LoVo (cell line): ENCODE results near the gene RIBC2.
"Not testable (repeated sequence)": the region's sequence is repeated elsewhere in the genome, so short reads cannot be mapped to it uniquely, and the experiment has no call there.

Experiments used
- DNase-seq: peaks from one replicate; pipeline ENCODE4 v3.0.0-alpha.2; 2016; ENCODE audit warnings: low spot score

Gene RIBC2

DNA sequence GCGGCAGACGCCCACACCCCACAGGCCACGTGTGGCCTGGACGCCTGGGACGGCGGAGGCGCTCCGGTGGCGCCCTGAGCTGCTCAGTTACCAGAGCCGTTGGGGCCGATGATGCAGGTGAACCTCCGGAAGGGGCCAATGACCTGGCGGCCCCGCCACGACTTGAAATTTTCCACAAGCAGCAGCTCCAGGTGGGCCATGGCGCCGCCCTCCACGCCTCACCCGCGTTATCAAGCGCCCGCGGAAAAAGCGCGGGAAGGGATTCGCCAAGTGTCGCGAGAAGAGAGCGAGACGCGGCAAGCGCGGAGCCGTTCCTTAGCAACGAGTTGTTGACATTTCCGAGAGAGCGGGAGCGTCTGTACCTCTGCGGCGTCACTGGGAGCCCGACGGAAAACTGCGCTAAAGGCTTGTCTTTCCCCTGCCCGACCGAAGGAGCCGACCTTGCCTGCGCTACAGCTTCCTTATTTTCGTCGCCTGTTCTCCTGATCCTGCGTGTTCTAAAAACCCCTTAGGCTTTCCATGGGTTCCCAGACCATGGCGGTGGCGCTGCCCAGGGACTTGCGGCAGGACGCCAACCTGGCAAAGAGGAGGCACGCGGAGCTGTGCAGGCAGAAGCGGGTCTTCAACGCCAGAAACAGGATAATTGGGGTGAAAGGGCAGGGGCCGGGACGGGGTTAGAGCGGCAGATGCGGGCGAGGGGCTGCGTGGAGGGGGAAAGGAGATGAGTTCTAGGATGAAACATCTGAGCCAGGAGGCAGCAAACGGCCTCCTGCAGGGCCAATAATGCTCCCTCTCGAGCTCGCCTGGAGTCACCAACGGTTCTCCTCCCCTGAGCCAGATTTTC is at the start of gene RIBC2, which contains the start of gene SMC1B:
RIBC2 (plus strand) TSS at position 326 of the 844 bp plus-strand sequence; CDS start at position 520, 194 bp downstream.
SMC1B (minus strand) TSS at position 232 of the 844 bp plus-strand sequence; CDS start at position 200, 32 bp downstream.
- DNase-seq = peak; percentile 85

- no peak for DNase-seq
These were observed 46.8 kb upstream of the RIBC2 start for GRCh38 chr22:45366713-45367112.

DNA sequence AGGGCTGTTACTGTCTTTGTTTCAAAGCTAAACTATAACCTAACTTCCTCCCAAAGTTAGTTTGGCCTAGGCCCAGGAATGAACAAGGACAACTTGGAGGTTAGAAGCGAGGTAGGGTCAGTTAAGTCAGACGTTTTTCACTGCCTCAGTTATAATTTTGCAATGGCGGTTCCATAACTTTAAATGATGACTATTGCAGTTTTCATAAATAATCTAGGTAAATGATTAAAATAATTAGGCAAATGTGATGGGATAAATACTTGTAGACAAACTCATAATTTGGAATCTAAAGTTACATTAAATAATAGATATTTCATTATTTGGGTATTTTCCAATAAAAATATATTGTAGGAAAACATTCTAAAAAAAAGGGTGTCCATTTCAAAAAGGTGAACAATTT is 39.9 kb upstream of the RIBC2 start:
- DNase-seq = not testable (repeated sequence)

- no peak for DNase-seq
These were observed 37.5 kb upstream of the RIBC2 start for GRCh38 chr22:45376009-45376408.

GRCh38 chr22:45376703-45377102 is 36.8 kb upstream of the RIBC2 start:
- no peak for DNase-seq

GRCh38 chr22:45381348-45381747 is 32.1 kb upstream of the RIBC2 start:
- no peak for DNase-seq

DNA sequence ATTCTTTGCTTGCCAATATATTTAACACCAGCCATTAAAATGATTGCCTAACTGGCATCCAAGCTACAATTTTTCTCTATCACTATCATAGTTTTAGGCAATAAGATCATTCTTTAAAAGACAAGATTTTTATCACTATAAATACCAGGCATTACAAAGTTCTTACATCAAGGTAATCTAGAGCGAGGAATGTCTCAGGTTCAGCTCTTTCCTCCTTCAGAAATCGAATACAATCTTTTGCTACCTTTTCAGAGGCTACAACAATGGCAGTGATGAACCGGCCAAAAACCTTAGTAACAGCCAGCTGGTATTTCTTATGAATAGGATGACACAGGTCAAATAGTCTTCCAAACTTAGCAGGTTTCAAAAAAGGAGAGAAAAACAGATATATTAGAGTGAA is 23.9 kb upstream of the RIBC2 start:
- no peak for DNase-seq

DNA sequence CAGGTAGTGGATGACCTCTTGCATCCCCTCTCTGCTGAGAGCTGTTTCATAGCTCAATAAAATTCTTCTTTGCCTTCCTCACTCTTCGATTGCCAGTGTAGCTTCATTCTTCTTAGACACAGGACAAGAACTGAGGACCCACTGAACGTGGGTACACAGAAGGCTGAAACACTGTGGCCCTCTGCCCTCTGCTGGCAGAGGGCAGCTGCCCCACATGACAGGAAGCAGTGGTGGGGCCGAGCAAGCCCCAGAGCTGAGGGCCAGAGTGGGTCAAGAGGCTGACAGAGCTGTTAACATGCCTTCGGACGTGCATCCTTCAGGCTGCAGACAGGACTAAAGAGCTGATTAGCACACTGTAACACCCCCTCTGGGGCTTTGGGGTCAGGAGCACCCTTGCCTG is 15.7 kb upstream of the RIBC2 start:
- DNase-seq = no peak

- no peak for DNase-seq
These were observed 15.3 kb upstream of the RIBC2 start for GRCh38 chr22:45398214-45398613.

GRCh38 chr22:45399712-45400445 is 13.6 kb upstream of the RIBC2 start:
- no peak for DNase-seq

DNA sequence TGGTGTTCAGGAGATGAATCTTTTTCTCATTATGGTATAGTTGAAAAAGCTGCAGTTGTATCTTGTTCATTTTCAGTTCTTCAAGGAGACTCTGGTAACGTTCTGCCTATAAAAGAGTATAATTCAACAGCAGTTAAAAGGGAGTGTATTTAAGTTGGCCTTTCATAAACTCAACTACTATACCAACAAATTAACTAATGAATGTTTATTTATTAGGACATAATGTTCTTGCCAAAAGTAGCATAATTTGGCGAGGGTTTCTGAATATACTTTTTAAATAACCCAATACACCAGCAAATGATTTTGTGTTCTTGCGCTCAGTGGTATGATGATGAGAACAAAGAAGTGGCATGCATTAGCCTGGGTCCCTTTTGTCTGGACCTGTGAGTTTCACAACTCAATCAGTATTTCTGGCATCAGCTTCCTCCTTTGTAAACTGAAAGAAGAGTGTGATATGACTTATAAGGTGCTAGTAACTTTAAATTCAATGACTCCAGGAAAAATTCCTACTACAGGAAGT is 11.0 kb upstream of the RIBC2 start:
- DNase-seq = no peak

- no peak for DNase-seq
These were observed 5.7 kb upstream of the RIBC2 start for GRCh38 chr22:45407793-45408192.

DNA sequence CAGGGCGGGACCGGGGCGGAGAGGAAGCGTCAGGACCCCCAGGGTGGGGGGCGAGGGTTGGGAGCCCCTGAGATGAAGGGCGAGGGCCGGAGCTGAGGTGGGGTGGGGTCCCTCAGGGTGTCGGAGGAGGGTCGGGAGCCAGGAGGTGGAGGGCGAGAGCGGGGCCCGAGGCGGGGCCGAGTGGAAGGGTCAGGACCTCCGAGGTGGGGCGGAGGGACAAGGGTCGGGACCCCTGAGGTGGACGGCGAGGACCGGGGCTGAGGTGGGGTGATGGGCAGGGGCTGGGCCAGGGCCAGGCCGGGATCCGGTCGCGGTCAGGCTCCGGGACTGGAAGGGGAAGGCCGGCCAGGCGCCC is 503 bp upstream of the RIBC2 start:
- no peak for DNase-seq

DNA sequence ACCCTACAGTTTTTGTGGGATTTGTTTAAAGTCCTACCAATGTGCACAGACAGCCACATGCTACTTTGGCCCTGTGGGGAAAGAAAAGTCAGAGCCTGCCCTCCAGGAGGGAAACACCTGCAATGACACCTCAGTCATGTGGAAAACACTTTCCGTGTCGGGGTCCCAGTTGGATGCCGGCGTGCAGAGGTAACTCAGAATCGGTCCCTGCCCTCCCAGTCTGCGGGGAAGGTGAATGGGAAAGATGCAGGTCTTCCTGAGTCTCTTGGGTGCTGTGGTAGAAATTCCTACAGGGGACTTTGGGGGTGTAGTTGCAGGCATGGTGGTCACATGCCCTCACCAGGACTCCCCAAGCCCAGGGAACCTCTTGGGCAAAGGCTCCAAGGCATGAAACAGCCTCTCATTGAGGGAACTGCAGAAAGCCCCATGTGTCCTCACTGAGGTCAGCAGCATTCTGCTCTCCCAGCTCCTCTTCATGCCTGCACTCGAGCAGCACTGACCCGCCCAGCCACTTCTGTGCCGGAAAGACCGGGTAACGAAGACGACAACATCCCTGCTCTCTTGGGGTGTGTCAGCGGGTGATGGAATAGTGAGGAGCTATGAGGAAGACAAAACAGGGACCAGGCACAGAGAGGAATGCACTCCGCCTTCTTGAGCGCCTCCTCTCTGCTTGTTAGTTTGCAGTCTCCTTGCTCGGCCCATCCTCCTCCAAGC is 4.7 kb downstream of the RIBC2 start:
- no peak for DNase-seq

GRCh38 chr22:45418770-45419138 is 5.3 kb downstream of the RIBC2 start:
- no peak for DNase-seq

DNA sequence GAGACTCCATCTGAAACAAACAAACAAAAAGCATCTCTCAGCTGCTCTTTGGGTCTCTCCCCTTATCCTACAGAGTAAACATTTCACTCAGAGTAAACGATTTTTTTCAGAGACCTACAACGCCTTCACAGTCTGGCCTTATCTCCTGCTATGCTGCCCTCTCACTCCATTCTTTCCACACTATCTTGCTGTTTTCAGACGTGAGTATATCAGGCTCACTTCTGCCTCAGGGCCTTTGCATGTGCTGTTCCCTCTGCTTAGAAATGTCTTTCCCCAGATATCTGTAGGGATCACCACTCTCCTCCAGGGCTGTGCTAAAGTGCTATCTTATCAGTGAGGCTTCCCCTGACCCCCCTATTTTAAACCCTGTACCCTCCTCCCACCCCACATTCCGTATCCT is 6.5 kb downstream of the RIBC2 start:
- no peak for DNase-seq

DNA sequence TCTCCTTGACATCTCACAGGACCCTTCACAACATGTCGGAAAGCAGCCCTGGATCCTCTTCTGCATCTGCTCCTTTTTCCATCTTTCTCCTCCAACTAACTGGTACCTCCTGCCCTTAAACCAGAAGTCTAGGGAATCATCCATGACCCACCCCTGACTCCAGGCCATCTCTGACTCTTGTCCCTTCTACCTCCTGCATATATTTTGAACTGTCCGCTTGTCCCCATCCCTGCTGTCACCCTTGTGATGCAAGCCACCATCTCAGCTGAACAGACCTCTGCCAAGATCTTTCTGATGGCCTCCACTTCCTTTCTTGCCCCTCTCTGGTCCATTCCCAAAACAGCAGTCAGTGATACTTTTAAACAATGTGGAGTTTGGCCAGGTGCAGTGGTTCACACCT is 7.0 kb downstream of the RIBC2 start:
- no peak for DNase-seq

DNA sequence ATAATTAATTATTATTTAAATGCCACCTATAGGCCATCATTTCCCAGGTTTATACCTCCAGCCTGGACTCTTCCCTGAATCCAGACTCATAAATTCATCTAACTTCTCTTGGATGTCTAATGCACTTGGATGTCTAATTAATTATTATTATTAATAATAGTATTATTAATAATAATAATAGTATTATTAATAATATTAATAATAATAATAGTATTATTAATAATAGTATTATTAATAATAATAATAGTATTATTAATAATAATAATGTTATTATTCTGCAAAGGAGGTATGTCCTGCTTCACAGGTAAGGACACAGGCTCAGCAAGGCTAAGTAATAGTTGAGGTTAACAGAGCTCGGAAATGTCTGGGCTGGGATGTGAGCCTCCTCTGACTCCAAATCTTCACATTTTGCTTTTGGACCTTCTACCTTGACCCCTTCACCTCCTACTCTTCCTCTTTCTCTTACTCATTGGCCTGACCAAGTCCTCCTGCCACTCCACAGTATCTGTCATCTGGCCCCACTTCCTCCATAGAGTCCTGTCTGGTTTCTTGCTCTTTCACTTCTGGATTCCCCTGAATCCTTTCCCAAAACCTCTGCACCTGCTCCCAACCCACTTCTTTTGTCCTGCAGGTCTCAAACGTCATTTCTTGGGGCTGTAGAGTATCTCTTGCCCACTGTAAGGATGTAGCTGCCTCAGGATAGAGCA is 8.0 kb downstream of the RIBC2 start:
- DNase-seq = no peak

GRCh38 chr22:45422237-45422983 is 8.9 kb downstream of the RIBC2 start:
- DNase-seq = no peak

- no peak for DNase-seq
These were observed 10.0 kb downstream of the RIBC2 start for GRCh38 chr22:45423524-45423923.

- DNase-seq = no peak
These were observed 10.8 kb downstream of the RIBC2 start for GRCh38 chr22:45424241-45424731.
